Kidney (tissue), 14 donors: ENCODE measurements around the gene MOK. TPM values are rescaled to one million over a fixed set of nuclear protein-coding genes. Genes with fewer than 3 reads are reported as not detected.

Experiments used
- DNase-seq, 5 donors: peaks; one replicate each; pipeline ENCODE4 v3.0.0-alpha.2; 2013 to 2020
- FAIRE-seq: peaks from 2 replicates; lab custom pipeline; 2012; peaks lifted over from hg19 to GRCh38; lab: Jason Lieb, UNC
- H3K27ac ChIP-seq, 2 donors: one replicate each; pipeline ENCODE4 v1.7.0; 2013; ENCODE audit warnings: low read depth in 2 of 2, low read length in 2 of 2, inconsistent platforms in 1 of 2
- H3K27me3 ChIP-seq: one replicate; pipeline ENCODE4 v1.7.1; 2013; ENCODE audit warnings: low read length, inconsistent platforms; ENCODE audit not compliant: control insufficient read depth, insufficient read depth
- H3K36me3 ChIP-seq, 3 donors: one replicate each; pipeline versions ENCODE4 v1.7.0 to v1.7.1; 2013; ENCODE audit warnings: low read length in 3 of 3, control low read depth in 1 of 3, inconsistent platforms in 1 of 3; ENCODE audit not compliant: insufficient read depth in 3 of 3, control insufficient read depth in 2 of 3
- H3K4me1 ChIP-seq, 3 donors: one replicate each; pipeline versions ENCODE4 v1.7.0 to v1.7.1; 2013; ENCODE audit warnings: low read length in 3 of 3, inconsistent platforms in 1 of 3, low read depth in 1 of 3; ENCODE audit not compliant: control insufficient read depth in 2 of 3, insufficient read depth in 2 of 3
- H3K4me3 ChIP-seq, 3 donors: one replicate each; pipeline versions ENCODE4 v1.7.0 to v1.8.1; 2013; ENCODE audit warnings: low read length in 3 of 3, control low read depth in 1 of 3, inconsistent platforms in 1 of 3
- H3K9ac ChIP-seq, 3 donors: one replicate each; pipeline versions ENCODE4 v1.7.0 to v1.7.1; 2013; ENCODE audit warnings: low read length in 3 of 3, control low read depth in 1 of 3, inconsistent platforms in 1 of 3
- H3K9me3 ChIP-seq, 3 donors: one replicate each; pipeline versions ENCODE4 v1.7.0 to v1.7.1; 2013; ENCODE audit warnings: low read length in 3 of 3, control low read depth in 1 of 3, inconsistent platforms in 1 of 3; ENCODE audit not compliant: control insufficient read depth in 2 of 3, insufficient read depth in 1 of 3
- intact Hi-C: fragments of 100-400 bp; cut with DNase I; formaldehyde crosslinking; loops from one replicate; pipeline ENCODE4 v1.11.1; 2022
- polyA plus RNA-seq: library from polyadenylated mRNA; stranded (reverse); fragments of 350-450 nt; fragmentation: Illumina TruSeq; extraction: RNeasy Lipid Tissue Mini Kit (QIAGEN cat#74804); gene quantifications from one replicate; pipeline ENCODE4 v1.2.3, GENCODE V29; 2014; ENCODE audit warnings: low read depth, low replicate concordance; ENCODE audit not compliant: insufficient read depth
- total RNA-seq: library from RNA; stranded (reverse); fragmentation: NEBNext Ultra II Directional; extraction: Animal tissue kit (Norgen Biotek cat#: 25700); gene quantifications from one replicate; pipeline ENCODE4 v1.2.1, GENCODE V29; 2021
- TF ChIP-seq, protein P1 (sequence below): IDR thresholded peaks from 3 replicates; pipeline ENCODE4 v1.5.1; 2012; ENCODE audit warnings: mild to moderate bottlenecking, moderate library complexity, borderline replicate concordance; ENCODE audit not compliant: insufficient read depth; ENCODE audit errors: extremely low read depth
- donor health status: control.
- donor health status: control.
- donor health status: control.
- donor health status: control.
- donor health status: control.
- donor health status: DM: yes; HTN: yes; CAD: no.
- donor health status: Normal renal cell carcinoma (clear cell type).

Gene MOK
- total and polyA plus RNA-seq, 2 donors from 2014 or later = 20.4 to 32.7 TPM

- Histone ChIP-seq H3K27me3 (no peaks in the 10 kb centered on the region), H3K4me1 (peaks cover 0 to 5% (median 2%) of the 10 kb centered on the region in 3 donors), H3K36me3 (peaks cover 0 to 16% (median 6%) of the 10 kb centered on the region in 3 donors), H3K4me3 (no peak overlapping the region), H3K9me3 (no peaks in the 10 kb centered on the region), H3K27ac (no peak overlapping the region), H3K9ac (no peak overlapping the region)
- intact Hi-C loops = no loop called here
- DNase-seq (peak in 1 of 5 donors; percentile 67), FAIRE-seq (no peak)
- TF ChIP-seq, protein P1, sequence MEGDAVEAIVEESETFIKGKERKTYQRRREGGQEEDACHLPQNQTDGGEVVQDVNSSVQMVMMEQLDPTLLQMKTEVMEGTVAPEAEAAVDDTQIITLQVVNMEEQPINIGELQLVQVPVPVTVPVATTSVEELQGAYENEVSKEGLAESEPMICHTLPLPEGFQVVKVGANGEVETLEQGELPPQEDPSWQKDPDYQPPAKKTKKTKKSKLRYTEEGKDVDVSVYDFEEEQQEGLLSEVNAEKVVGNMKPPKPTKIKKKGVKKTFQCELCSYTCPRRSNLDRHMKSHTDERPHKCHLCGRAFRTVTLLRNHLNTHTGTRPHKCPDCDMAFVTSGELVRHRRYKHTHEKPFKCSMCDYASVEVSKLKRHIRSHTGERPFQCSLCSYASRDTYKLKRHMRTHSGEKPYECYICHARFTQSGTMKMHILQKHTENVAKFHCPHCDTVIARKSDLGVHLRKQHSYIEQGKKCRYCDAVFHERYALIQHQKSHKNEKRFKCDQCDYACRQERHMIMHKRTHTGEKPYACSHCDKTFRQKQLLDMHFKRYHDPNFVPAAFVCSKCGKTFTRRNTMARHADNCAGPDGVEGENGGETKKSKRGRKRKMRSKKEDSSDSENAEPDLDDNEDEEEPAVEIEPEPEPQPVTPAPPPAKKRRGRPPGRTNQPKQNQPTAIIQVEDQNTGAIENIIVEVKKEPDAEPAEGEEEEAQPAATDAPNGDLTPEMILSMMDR = no peak
These were observed 75.8 kb downstream of the MOK start for GRCh38 chr14:102229071-102229738.

DNA sequence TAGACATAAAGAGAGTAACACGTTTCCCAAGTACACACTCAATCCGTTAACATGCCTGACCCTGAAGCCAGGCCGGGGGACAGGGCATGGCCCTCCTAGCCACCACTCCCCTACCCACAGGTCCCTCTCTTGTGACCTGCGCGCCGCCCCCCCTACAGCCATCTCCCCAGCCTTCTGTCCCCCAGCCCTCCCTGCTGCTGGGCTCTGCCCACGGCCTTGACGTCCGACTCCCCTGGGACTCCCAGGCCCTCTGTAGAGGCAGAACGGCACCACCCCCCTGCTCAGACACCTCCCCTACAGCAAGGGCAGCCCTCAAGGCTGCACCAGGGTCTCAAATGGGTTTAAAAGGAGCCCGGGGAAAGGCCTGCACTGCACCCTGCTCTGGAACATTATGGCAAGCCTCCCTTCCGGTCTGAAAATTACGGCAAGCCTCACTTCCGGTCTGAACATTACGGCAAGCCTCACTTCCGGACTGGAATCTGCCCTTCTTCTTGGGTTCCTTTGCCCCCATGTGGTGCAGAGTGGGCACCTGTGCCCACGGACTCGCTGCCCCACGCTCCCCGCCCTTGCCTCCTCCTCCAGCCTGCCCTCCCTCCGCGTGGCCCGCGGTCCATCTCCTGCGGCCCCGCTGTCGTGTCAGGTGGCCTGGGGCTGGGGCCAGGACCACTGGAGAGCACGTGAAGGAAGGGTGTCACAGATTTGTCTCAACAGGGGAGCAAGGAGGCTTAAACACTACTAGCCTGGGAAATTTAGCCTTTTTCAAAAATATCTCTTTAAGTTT is 77.6 kb downstream of the MOK start:
- Histone ChIP-seq H3K4me1 (peaks cover 0 to 5% (median 2%) of the 10 kb centered on the region in 3 donors), H3K27ac (no peak overlapping the region), H3K36me3 (peaks cover 0 to 13% (median 4%) of the 10 kb centered on the region in 3 donors), H3K4me3 (no peak overlapping the region), H3K9ac (no peak overlapping the region), H3K9me3 (no peaks in the 10 kb centered on the region), H3K27me3 (no peaks in the 10 kb centered on the region)
- FAIRE-seq (no peak), DNase-seq (peak in 1 of 5 donors; percentile 54)
- TF ChIP-seq, protein P1 = no peak
- intact Hi-C loops = no loop called here

DNA sequence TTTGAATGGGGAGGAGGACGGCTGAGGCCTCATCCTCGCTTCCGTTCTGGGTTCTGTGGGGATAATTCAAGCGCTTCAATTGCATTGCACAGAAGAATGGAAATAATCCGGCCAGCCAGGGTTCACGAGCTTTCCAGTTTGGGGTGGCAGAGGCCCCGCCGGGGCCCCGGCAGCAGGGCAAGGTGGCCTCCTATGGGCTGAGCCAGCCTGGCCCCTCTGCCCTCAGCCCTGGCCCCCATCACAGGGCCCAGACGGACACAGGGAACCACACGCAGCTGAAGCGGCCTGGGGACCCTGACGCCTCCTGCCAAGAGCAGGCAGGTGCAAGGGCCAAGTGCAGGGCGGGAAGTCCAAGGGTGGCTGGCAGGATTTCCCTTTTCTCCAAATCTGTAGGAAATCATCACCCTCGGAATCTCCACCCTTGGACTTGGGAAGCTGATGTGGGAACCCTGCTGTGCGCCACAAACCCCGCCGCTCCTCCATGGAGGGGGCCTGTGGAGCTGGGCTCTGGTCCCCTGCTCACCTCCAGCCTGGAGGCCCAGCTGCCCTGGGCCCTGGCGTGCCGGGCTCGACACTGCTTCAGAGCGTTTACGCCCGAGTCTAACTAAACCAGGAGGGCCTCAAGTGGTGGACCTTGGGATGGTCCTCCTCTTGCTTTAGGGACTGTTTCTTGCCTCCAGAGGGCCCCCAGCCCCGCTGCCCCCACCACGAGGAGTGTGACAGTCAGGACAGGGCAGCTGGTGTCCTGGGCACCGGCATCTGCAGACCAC is 78.4 kb downstream of the MOK start:
- H3K4me3 ChIP-seq = no peak overlapping the region
- H3K36me3 ChIP-seq = peaks cover 0 to 8% (median 4%) of the 10 kb centered on the region in 3 donors
- peak in 1 of 5 donors; percentile 65 for DNase-seq
- TF ChIP-seq, protein P1 = no peak
- H3K9ac ChIP-seq = no peak overlapping the region
- no peak for FAIRE-seq
- H3K4me1 ChIP-seq = peaks cover 0 to 5% (median 2%) of the 10 kb centered on the region in 3 donors
- no peaks in the 10 kb centered on the region for H3K9me3 ChIP-seq
- no peaks in the 10 kb centered on the region for H3K27me3 ChIP-seq
- intact Hi-C loops = no loop called here
- H3K27ac ChIP-seq = no peak overlapping the region
